H1 (cell line): ENCODE data around the gene FAF2. TPM values are rescaled to one million over a fixed set of nuclear protein-coding genes. Genes with fewer than 3 reads are reported as not detected.

Experiments
- CHD2 ChIP-seq: IDR thresholded peaks from 2 replicates; pipeline ENCODE4 v1.6.1; 2012; ENCODE audit warnings: low read length, improper control_type of control experiment
- CHD7 ChIP-seq: fragments of 300-600 bp; sonication (generic); IDR thresholded peaks from 2 replicates; pipeline ENCODE4 v1.7.1; 2012; ENCODE audit warnings: low read length, moderate library complexity, mild to moderate bottlenecking, inconsistent platforms; ENCODE audit not compliant: insufficient replicate concordance
- CTCF ChIP-seq, 3 experiments: IDR thresholded peaks; 1 replicate in 2 of 3; 2 replicates in 1 of 3; pipeline versions ENCODE4 v1.5.1 to v1.6.1; 2011; ENCODE audit warnings: low read length in 3 of 3, mild to moderate bottlenecking in 3 of 3, inconsistent platforms in 2 of 3, low read depth in 1 of 3, moderate library complexity in 1 of 3; ENCODE audit not compliant: insufficient read depth in 1 of 3; ENCODE audit errors: control extremely low read depth in 1 of 3
- FOSL1 ChIP-seq: IDR thresholded peaks from 2 replicates; pipeline ENCODE4 v1.6.1; 2011; ENCODE audit warnings: mild to moderate bottlenecking, low read depth, low read length, moderate library complexity; ENCODE audit not compliant: insufficient read depth
- RBBP5 ChIP-seq: IDR thresholded peaks from 2 replicates; pipeline ENCODE4 v1.7.1; 2012; ENCODE audit warnings: low read depth, mild to moderate bottlenecking, inconsistent platforms, low read length, moderate library complexity, borderline replicate concordance
- SP1 ChIP-seq: IDR thresholded peaks from 2 replicates; pipeline ENCODE4 v1.6.1; 2011; ENCODE audit warnings: low read depth, low read length
- YY1 ChIP-seq: IDR thresholded peaks from 2 replicates; pipeline ENCODE4 v1.6.1; 2011; ENCODE audit warnings: low read depth, mild to moderate bottlenecking, low read length
- polyA plus RNA-seq, 7 experiments: library from polyadenylated mRNA; depleted of rRNA in 3 of 7; stranded (reverse) in 5 of 7; unstranded in 2 of 7; fragments of >200 nt in 5 of 7; fragments of 200-250 nt in 2 of 7; gene quantifications; 1 replicate in 5 of 7; 2 replicates in 1 of 7; 4 replicates in 1 of 7; pipeline versions ENCODE4 v1.2.1 to v1.2.3, GENCODE V29; 2011 to 2013; ENCODE audit warnings: missing spikeins in 2 of 7, mixed read lengths in 2 of 7
- total RNA-seq: library from RNA; stranded (reverse); fragmentation: NEBNext Ultra II Directional; extraction: Animal tissue kit (Norgen Biotek cat#: 25700); gene quantifications from 2 replicates; pipeline ENCODE4 v1.2.1, GENCODE V29; 2021

The FAF2 gene
- total and polyA plus RNA-seq, 2 of the 8 experiments (the other 6 are each of a cell fraction or from before 2014, with no cell fraction given) = 20.8 to 35.8 TPM

GRCh38 chr5:176517053-176517661, 69.0 kb downstream of the FAF2 start (continued):
- TF ChIP-seq CHD7 (no peak), CHD2 (no peak), YY1 (no peak), SP1 (no peak), RBBP5 (no peak), CTCF (IDR thresholded peaks at IDR 0.05; ENCODE audit: control extremely low read depth in 1 of 3, insufficient read depth in 1 of 3, low read depth in 1 of 3, low read length in 3 of 3) (no peak), FOSL1 (no peak)
